Fibroblast of mammary gland (primary cell): ENCODE measurements around the gene RFX1.
A peak's percentile ranks its signal among the peaks of the same experiment; 100 is the strongest.

Experiments
- DNase-seq: peaks from one replicate; pipeline ENCODE4 v3.0.0-alpha.2; 2010; ENCODE audit warnings: low read depth
- H3K4me3 ChIP-seq: 2 replicates; pipeline ENCODE4 v1.5.1; 2011; ENCODE audit warnings: low read depth, mild to moderate bottlenecking, low read length, moderate library complexity; ENCODE audit not compliant: control insufficient read depth
- CTCF ChIP-seq: conservative IDR thresholded peaks from 2 replicates; pipeline ENCODE4 v1.5.1; 2011; ENCODE audit warnings: low read depth, low read length, inconsistent platforms; ENCODE audit not compliant: control insufficient read depth, insufficient read depth

Gene RFX1

GRCh38 chr19:13964776-13965175, 41.3 kb downstream of the RFX1 start:
- DNase-seq = peak; percentile 57
- TF ChIP-seq CTCF = no peak
- no peak overlapping the region for H3K4me3 ChIP-seq

DNA sequence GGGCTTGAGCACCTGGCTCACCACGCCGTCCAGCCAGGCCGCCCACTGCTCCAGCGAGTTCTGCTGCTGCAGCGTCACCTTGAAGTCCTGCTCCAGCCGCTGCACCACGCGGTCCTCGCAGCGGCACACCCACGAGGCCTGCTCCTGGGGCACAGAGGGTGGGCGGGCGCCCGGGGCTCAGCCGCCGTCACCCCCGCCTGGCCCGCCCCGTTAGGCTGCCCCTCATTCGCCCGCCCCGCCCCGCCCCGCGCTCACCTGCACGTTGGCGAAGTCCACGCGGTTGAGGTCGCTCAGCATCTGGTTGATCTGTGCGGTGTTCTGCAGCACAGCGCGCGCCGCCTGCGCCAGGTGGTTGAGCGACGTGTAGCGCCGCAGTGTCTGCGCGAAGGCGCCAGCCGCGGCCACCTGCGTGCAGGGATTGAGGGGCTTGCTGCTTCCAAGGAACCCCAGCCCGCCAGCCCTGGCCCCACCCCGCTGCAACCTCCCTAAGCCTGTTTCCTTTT, 42.5 kb downstream of the RFX1 start:
- no peak for DNase-seq
- TF ChIP-seq CTCF = no peak
- H3K4me3 ChIP-seq = no peak overlapping the region

DNA sequence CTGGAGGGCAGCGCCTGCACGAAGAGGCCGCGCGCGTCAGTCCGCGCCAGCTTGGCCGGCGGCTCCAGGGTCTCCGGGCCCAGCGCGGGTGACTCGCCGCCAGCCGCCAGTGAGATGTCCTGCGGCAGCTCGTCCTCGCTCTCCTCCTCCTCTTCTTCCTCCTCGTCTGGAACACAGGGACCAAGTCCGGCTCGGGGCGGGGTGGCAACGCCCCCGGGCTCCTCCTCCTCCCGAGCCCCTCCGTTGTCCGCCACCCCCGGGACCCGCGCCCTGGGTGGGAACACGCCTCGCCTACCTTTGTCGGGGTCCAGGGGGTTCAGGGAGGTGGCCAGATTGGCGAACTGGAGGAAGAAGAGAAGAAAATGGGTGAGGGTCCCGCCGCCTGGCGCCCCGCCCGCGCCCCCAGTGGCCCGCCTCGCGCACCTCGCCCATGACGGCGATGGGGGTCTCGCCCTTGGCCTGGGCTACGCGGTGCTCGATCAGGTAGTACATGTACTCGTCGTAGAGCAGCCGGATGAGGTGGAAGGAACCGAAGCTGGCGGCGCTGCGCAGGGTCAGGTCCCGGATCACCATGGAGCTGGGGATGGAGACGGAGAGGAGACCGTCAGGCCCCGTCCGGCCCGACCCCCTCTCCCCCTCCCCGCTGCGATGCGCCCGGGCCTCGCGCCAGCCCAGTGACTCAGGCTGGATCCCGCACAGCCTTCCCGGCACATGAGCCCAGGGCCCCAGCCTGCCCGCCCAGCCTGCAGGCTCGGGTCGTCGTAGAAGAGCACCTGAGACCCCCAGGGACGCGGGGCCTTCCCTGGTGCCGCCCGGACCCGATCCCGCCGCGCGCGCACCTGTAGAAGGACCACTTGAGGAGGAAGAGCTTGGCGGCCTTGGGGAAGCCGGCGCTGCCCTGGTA, 43.2 kb downstream of the RFX1 start:
- H3K4me3 ChIP-seq = no peak overlapping the region
- DNase-seq = peak; percentile 40
- TF ChIP-seq CTCF = no peak

DNA sequence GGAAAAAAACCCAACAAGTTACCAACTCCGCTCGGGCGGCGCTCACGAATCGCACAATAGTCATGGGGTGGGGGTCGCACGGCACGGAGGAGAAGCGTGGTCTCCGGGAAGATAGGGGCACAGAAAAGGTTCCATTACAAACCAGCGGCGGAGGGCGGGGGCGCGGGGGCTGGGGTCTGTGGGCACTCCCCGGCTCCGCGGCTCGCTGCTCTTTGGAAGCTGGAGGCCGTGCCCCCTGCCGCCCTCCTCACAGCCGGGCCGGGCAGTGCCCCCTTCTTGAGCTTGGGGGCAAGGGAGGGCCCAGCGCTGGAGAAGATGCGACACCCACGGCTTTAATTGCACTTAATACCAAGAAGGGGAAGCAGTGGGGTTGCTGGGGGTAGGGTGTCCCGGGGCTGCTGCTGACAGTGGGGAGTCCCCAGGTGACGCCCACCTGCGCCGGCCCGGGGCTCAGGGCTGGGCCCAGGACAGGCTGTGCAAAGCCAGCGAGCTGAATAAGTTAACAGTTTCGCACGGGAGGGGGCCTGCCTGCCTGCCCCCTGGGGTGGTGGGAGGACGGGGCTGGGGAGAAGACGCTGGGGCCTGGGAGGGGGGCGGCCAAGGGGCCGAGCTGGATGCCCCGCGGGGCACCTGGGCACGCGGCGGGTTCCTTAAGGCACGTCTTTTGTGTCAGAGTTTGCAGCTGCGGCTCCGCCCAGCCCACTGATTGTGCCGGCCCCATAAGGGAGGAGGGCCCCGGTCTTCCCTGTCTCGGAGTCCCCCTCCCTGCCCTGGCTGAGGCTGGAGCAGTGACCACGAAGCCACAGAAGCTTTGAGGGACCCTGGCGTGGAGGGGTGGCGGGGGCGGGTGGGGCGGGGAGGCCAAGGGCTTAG, 44.1 kb downstream of the RFX1 start:
- DNase-seq = peak; percentile 25
- H3K4me3 ChIP-seq = no peak overlapping the region
- no peak for TF ChIP-seq CTCF

DNA sequence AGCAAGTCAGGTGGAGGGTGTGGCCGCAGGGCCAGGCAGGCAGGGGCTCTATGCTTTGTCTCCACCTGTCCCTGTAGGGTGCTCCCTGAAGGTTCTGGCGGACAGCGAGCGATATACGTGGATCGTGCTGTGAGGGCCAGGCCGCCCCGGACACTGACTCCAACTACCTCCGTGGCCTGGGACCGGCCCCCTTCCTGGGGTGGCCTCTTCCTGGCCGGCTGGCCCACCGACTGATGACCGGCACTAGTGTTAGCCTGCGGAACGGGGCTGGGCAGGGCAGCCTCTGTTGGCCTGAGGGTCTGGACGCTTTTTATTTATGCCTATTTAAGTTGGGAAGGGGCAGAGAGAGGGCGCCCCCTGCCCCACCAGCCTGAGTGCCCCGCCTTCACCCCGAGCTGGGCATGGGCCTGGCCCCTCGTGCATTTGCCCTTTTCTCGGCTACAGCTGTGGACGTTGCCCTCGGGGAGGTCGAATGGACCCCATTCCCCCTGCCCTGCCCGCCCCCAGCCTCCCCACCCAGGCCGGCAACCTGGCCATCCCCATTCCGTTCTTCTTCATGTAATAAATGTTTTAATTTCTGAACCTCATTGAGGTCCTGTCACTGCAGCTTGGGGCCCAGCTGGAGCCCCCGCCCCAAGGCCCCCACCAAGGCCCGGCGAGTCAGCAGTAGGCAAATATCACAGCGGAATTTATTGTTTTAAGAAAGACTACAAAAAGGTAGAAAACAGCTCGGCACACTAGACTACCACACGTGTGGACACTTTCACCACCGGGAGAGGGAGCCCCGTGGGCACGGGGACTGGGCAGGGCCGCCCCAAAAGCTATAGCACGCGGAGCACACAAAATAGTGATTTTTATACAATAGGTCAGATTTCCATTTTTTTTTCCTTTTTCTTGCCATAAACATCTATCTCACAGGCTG, 45.0 kb downstream of the RFX1 start:
- TF ChIP-seq CTCF = no peak
- DNase-seq = no peak
- H3K4me3 ChIP-seq = no peak overlapping the region
